OCI-M1 (cell line): ENCODE data around the gene ROBO3.

Experiments
- DNase-seq: peaks from one replicate; lab custom pipeline; 2025; lab: John Stamatoyannopoulos, UW

The ROBO3 gene

DNA sequence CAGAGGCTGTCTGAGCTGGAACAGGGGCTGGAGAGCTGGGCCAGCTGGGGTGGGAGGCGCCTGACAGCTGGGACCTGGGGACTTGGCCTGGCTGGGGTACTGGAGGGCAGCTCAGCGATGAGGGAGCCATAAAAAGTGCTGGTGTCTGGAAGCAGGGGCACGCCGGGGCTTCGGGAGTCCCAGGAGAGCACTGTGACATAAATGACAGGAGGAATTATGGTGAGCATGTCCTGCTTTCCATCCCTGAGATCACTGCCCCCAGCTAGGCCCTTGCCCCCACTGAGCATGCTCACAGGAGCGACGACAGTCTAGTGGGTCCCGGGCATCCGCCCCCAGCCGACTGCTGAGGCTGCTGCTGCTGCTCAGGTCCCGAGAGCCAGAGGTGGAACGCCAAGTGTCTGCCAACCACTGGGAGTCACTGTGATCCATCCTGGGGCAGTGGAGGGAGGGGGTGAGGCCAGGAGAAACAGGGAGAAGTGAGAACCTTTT is 26.2 kb downstream of the ROBO3 start:
- no peak for DNase-seq

DNA sequence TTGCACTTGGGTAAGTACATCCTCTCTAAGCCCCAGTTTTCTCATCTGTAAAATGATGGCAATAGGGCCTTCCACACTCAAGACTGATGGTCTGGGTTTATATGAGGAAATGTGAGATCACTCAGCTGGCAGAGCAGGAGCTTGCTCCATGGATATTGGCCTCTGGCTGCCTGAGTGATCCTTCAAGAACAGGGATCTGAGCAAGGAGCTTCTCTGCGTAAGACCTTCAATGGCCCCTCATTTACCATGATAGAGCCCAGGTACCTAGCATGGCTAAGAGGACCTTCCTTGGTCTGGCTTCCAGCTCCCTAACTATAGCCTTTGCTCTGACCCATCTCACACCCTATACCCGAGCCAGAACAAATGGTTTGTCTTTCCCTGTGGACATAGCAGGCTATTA is 26.9 kb downstream of the ROBO3 start:
- no peak for DNase-seq

DNA sequence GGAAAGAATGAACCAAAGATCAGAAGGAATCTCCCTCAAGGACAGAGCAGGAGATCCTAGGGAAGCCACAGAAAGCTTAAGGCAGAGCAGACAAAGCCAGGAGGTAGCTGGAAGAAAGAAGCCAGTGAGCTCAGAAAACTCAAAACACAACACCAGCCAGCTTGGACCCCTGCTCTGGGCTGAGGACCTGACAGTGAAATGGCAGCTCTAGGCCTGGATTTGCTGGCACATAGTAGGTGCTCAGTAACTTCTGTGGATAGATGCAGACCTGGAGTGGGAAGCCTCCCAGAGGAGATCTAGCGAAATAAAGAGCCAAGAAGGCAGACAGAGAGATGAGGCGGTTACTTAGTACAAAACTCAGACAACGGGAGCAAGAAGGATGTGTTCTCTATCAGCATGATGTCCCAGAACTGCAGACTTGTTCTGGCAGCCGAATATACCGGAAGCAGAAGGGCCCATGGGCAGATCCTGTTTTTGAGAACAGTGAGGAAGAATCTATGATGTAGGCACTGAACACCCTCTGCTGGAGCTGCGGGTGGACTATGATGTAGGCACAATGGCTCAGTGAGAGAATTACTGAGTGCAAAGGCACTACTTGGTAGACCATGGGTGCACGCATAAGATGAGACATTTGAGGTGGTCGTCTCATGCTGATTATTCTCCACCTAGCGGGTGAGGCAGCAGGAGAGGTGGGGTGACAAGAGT is 27.7 kb downstream of the ROBO3 start:
- peak; percentile 29 for DNase-seq

DNA sequence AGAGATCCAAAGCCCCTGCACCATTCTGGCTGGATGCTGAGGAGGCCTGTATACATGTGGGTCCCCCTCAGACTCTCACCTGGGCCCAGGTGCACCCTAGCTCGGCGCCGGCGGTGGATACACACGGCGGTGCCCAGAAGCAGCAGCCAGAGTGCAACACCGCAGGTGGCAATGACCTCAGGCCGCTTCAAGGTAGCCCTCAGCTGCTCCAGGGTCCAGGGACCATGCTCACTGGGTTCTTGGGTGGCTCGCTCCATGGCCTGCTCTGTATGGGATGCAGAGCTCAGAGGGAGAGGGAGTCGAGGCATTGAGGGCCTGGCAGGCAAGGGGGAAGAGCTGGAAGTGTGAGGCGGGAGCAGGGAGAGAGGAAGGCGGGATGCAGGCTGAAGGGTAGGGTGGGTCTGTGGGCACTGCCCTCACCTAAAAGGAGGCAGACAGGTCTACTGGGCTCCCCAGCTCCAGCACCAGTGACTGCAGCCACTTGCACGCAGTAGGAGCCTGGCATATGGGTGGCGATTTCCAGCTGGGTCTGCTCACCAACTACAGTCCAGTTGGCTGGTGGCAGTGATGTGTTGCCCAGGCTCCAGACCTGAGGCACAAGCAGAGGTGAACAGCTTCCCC is 28.7 kb downstream of the ROBO3 start:
- no peak for DNase-seq

GRCh38 chr11:124894606-124895430 is 29.6 kb downstream of the ROBO3 start:
- DNase-seq, result no peak

GRCh38 chr11:124895471-124895971 is 30.3 kb downstream of the ROBO3 start:
- DNase-seq, result no peak

DNA sequence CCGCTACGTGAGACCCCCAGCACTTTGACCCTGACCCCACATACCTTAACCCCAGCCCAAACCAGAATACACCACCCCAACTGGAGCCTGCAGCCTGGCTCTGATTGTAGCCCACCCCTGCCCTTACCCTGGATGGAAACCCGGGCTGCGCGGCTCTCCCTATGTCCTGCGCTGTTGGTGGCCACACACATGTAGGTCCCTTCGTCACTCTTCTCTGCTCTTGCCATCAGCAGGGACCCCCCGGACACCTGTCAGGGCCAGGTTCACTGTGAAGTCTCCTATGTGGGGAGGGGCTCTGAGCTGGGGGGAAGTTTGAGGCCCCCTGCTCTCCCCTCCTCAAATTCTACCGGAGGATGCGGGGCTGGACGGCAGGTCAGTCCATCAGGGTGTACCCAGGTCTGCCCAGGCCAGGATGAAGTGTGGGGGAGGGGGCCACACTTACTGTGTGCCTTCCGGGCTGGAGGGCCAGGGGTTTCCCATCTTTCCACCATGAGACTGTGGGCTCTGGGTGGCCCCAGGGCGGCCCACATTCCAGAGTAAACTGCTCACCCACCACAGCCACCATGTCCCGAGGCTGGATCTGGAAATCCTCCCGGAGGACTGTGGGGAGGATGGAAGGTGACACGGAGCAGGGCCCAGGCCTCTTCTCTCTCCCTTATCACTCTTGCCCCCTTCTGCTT is 31.0 kb downstream of the ROBO3 start:
- DNase-seq, result no peak

- DNase-seq, result no peak
Measured at GRCh38 chr11:124896821-124897391, 31.7 kb downstream of the ROBO3 start.

- DNase-seq, result no peak
Measured at GRCh38 chr11:124897674-124898262, 32.5 kb downstream of the ROBO3 start, which contains the start of gene ROBO4. Gene ROBO4 (minus strand): TSS chr11:124897865. CDS start chr11:124897795, 70 bp downstream.

DNA sequence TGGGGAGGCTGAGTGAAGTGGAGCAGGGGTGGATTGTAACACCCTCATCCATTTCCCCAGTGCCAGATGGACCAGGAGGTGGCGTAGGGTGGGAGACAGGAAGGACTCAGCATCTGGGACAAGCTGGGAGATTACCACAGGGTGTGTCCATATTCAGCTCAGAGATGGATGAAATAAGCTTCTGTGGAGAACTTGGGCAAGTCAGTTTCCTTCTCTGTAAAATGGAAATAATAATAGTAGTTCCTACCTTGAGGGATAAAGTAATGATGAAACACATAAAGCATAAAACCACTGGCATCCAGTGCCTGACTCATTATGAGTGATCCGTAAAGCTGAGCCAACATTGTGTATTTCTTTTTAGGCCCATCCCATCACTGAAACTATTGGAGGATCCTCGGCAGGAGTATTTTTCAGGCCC is 33.0 kb downstream of the ROBO3 start:
- DNase-seq, result no peak

DNA sequence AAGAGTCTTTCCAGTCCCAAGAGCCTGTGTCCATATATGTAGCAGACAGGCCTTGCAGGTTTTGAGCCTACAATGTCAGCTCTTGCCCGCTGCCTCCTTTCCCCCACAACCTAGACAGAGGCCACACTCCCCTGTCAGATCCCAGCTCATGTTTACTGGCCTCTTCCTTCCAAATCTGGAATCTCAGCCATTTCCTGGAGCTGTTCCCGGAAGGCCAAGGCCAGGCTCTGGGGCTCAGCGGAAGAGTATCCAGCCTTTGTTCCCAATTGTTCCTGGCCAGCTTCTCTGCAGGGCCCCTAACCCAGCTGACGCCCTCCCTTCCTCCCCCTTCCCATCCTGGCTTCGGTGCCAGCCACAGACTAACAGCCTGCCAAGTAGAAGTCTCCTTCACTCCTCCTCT is 33.5 kb downstream of the ROBO3 start:
- no peak for DNase-seq

DNA sequence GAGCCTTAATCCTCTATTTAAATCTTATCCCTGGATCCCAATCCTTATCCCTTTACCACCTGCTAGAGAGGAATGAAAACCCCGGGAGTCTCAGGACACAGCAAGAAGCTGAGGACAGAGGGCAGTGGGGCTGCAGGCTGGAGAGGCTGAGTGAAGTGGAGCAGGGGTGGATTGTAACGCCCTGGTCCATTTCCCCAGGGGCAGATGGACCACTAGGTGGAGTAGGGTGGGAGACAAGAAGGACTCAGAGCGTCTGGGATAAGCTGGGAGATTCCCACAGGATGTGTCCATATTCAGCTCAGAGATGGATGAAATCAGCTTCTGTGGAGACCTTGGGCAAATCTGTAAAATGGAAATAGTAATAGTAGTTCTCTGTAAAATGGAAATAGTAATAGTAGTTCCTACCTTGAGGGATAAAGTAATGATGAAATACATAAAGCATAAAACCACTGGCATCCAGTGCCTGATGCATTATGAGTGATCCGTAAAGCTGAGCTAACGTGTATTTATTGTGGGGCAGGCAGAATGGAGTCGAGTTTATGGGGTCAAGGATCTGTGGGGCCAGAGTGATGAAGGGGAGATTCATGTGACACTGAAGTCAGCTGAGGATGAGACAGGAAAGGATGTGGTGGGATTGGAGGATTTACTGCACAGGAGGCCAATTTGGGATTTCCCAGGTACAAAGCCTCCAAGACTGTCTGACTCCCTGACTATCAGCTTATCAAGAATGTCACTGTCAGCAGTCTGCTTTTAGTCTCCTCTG is 34.3 kb downstream of the ROBO3 start:
- DNase-seq, result no peak

DNA sequence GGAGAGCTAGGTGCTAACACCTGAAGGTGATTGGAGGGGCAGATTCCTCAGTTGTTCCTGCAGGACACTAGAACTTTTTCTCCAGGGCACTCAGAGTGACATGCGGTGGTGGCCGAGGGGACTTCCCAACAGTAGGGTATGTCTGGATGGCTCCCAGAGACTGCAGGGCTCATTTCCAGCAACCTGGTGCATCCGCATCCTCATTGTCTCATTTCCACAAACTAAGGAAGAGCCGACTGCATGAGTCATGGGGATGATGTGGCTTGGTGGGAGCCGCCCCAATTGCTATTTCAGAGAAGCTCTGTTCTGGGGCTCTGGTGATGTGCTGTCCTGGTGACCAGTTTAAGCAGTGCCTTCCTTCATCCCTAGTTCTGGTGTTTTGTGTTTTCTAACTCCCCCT is 35.2 kb downstream of the ROBO3 start:
- no peak for DNase-seq

DNA sequence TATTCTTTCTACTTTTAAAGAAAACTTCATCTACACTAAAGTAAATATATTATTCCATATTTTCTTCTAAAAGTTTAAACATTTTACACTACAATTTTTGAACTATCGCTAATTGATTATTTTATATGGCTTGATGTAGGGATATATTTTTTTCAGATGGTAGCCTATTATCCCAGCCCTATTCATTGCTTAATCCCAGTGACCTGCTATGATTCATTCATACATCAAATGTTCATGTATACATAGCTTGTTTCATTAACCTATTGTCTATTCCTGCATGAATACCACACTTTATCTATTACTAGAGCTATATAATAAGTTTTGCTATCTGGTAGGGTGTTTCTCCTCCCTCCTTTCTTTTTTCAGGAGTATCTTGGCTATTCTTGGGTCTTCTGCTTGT is 37.4 kb downstream of the ROBO3 start:
- no peak for DNase-seq

DNA sequence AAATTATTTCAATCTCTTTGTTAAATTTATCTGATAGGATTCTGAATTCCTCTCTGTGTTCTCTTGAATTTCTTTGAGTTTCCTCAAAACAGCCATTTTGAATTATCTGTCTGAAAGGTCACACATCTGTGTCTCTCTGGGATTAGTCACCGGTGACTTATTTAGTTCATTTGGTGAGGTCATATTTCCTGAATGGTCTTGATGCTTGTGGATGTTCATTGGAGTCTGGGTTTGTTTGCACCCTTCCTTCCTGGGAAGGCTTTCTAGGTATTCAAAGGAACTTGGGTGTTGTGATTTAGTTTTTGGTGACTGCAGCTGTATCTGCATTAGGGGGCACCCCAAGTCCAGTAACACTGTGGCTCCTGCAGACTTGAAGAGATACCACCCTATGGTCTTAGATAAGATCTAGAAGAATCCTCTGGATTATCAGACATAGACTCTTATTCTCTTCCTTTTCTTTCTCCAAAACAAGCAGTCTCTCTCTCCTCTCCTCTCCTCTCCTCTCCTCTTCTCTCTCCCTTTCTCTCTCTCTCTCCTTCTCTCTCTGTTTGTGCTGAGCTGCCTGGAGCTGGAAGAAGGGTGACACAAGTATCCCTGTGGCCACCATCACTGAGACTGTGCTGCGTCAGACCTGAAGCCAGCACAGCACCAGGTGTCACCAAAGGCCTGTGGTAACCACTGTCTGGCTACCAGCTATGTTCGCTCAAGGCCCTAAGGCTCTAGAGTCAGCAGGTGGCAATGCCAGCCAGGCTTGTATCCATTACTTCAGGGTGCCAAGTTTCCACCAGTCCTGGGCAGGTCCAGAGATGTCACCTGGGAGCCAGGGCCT is 50.5 kb downstream of the ROBO3 start:
- peak; percentile 13 for DNase-seq

DNA sequence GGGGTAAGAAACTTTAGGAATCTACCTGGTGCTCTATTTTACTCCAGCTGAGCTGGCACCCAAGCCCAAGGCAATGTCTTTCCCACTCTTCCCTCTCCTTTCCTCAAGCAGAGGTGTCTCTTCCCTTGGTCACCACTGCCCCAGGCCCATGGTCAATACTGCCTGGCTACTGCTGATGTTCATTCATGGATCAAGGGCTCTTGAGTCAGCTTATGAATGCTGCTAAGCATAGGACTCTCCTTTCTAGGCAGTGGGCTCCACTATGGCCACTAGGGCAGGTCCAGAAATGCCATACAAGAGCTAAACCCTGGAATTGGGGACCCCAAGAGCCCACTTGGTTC is 51.1 kb downstream of the ROBO3 start:
- no peak for DNase-seq

- DNase-seq, result peak; percentile 17
Measured at GRCh38 chr11:124917115-124917637, 51.9 kb downstream of the ROBO3 start.

GRCh38 chr11:124918950-124919349 is 53.7 kb downstream of the ROBO3 start, which contains the start of gene HEPN1:
Gene HEPN1 (plus strand): TSS chr11:124919250.
- no peak for DNase-seq

GRCh38 chr11:124919898-124920297 is 54.7 kb downstream of the ROBO3 start:
- DNase-seq, result no peak
